Measurements from ENCODE around the gene CDH9. TPM values are rescaled to one million over a fixed set of nuclear protein-coding genes. Genes with fewer than 3 reads are reported as not detected.

CDH9 gene
- total RNA-seq, 4 donors from 2014 or later = not detected

GRCh38 chr5:27026801-27027200 lies 11.6 kb downstream of the CDH9 start:
- WGBS, 2 donors (ENCODE audit: low coverage in 1 of 2) = 76 to 82% methylated on average over 2 of the region's 2 CpGs
- H3K9me3 ChIP-seq = no peaks in the 10 kb centered on the region
- H3K27ac ChIP-seq = no peak overlapping the region
- TF ChIP-seq CTCF (IDR thresholded peaks at IDR 0.05) (no peak), EP300 (IDR thresholded peaks at IDR 0.05; ENCODE audit: low read depth) (no peak), POLR2AphosphoS5 (IDR thresholded peaks at IDR 0.05) (no peak), POLR2A (IDR thresholded peaks at IDR 0.05) (no peak)
- no peaks in the 10 kb centered on the region for H3K4me1 ChIP-seq
- no peak overlapping the region for H3K4me3 ChIP-seq
- H3K36me3 ChIP-seq = no peaks in the 10 kb centered on the region
- intact Hi-C loops (cut with DNase I; ENCODE audit: low total_unique reads) (no loop called here), in situ Hi-C loops (cut with MboI; ENCODE audit: low pct_ligation_motif_present in 1 of 4, low pct_unique_long_range_greater_than_20kb in 1 of 4, low sequenced_read_pairs in 3 of 4) (no loop called here)
- H3K27me3 ChIP-seq = no peaks in the 10 kb centered on the region
- DNase-seq = no peak

GRCh38 chr5:27026063-27026462 lies 12.3 kb downstream of the CDH9 start:
- Histone ChIP-seq H3K4me1 (no peaks in the 10 kb centered on the region), H3K36me3 (no peaks in the 10 kb centered on the region), H3K27me3 (no peaks in the 10 kb centered on the region), H3K27ac (no peak overlapping the region), H3K4me3 (no peak overlapping the region), H3K9me3 (no peaks in the 10 kb centered on the region)
- intact Hi-C loops (cut with DNase I; ENCODE audit: low total_unique reads) = no loop called here
- WGBS, 2 donors (ENCODE audit: low coverage in 1 of 2) = 27 to 30% methylated on average over 1 of the region's 1 CpG
- TF ChIP-seq POLR2AphosphoS5 (IDR thresholded peaks at IDR 0.05) (no peak), CTCF (IDR thresholded peaks at IDR 0.05) (no peak), EP300 (IDR thresholded peaks at IDR 0.05; ENCODE audit: low read depth) (no peak), POLR2A (IDR thresholded peaks at IDR 0.05) (no peak)
- in situ Hi-C loops (cut with MboI; ENCODE audit: low pct_ligation_motif_present in 1 of 4, low pct_unique_long_range_greater_than_20kb in 1 of 4, low sequenced_read_pairs in 3 of 4) = no loop called here
- no peak for DNase-seq

- Histone ChIP-seq H3K36me3 (no peaks in the 10 kb centered on the region), H3K9me3 (no peaks in the 10 kb centered on the region), H3K27ac (no peak overlapping the region), H3K4me3 (no peak overlapping the region), H3K27me3 (no peaks in the 10 kb centered on the region), H3K4me1 (no peaks in the 10 kb centered on the region)
- DNase-seq = no peak
- TF ChIP-seq CTCF (IDR thresholded peaks at IDR 0.05) (no peak), POLR2A (IDR thresholded peaks at IDR 0.05) (no peak), POLR2AphosphoS5 (IDR thresholded peaks at IDR 0.05) (no peak), EP300 (IDR thresholded peaks at IDR 0.05; ENCODE audit: low read depth) (no peak)
- in situ Hi-C loops (cut with MboI; ENCODE audit: low pct_ligation_motif_present in 1 of 4, low pct_unique_long_range_greater_than_20kb in 1 of 4, low sequenced_read_pairs in 3 of 4) = no loop called here
- 62 to 66% methylated on average over 1 of the region's 1 CpG for WGBS, 2 donors (ENCODE audit: low coverage in 1 of 2)
- intact Hi-C loops (cut with DNase I; ENCODE audit: low total_unique reads) = no loop called here
Observed at GRCh38 chr5:27021471-27021870, 16.9 kb downstream of the CDH9 start.

GRCh38 chr5:27020973-27021372 lies 17.4 kb downstream of the CDH9 start:
- Histone ChIP-seq H3K27me3 (no peaks in the 10 kb centered on the region), H3K27ac (no peak overlapping the region), H3K9me3 (no peaks in the 10 kb centered on the region), H3K36me3 (no peaks in the 10 kb centered on the region), H3K4me3 (no peak overlapping the region), H3K4me1 (no peaks in the 10 kb centered on the region)
- WGBS, 2 donors (ENCODE audit: low coverage in 1 of 2) = 18 to 27% methylated on average over 1 of the region's 1 CpG
- in situ Hi-C loops (cut with MboI; ENCODE audit: low pct_ligation_motif_present in 1 of 4, low pct_unique_long_range_greater_than_20kb in 1 of 4, low sequenced_read_pairs in 3 of 4) = no loop called here
- TF ChIP-seq CTCF (IDR thresholded peaks at IDR 0.05) (no peak), POLR2AphosphoS5 (IDR thresholded peaks at IDR 0.05) (no peak)
- DNase-seq = no peak
- intact Hi-C loops (cut with DNase I; ENCODE audit: low total_unique reads) = no loop called here
